Mammary epithelial cell (primary cell): ENCODE results near the gene STXBP1.

Source experiments
- EZH2 ChIP-seq: IDR thresholded peaks from 2 replicates; pipeline ENCODE4 v1.6.1; 2012; ENCODE audit warnings: low read length, inconsistent platforms, borderline replicate concordance
- TF ChIP-seq, protein P1 (sequence below), 2 donors: IDR thresholded peaks in 1 of 2; conservative IDR thresholded peaks in 1 of 2; 2 replicates each; pipeline ENCODE4 v1.5.1; 2011 to 2012; ENCODE audit warnings: inconsistent platforms in 2 of 2, low read length in 2 of 2, mild to moderate bottlenecking in 2 of 2, control low read depth in 1 of 2, low read depth in 1 of 2; ENCODE audit not compliant: insufficient read depth in 1 of 2; ENCODE audit errors: extremely low read depth in 1 of 2

DNA sequence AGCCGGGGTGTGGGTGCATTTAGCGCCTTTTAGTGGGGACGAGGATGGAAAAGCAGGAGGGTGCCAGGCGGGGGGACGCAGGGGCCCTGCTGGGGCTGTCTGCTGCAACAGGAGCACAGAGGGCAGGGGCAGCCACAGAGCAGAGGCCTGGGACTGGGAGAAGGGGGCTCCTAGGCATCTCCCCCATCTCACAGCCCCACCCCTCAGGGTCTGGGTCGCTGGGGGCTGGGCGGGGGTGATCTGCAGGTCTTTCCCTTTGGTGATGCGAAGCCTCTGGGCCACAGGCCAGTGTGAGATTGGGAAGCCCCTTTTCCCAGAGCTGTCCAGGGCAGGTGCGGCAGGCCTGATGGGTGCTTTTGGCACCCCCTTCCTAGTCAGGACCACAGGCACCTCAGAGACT, 118.2 kb downstream of the STXBP1 start:
- TF ChIP-seq, protein P1, sequence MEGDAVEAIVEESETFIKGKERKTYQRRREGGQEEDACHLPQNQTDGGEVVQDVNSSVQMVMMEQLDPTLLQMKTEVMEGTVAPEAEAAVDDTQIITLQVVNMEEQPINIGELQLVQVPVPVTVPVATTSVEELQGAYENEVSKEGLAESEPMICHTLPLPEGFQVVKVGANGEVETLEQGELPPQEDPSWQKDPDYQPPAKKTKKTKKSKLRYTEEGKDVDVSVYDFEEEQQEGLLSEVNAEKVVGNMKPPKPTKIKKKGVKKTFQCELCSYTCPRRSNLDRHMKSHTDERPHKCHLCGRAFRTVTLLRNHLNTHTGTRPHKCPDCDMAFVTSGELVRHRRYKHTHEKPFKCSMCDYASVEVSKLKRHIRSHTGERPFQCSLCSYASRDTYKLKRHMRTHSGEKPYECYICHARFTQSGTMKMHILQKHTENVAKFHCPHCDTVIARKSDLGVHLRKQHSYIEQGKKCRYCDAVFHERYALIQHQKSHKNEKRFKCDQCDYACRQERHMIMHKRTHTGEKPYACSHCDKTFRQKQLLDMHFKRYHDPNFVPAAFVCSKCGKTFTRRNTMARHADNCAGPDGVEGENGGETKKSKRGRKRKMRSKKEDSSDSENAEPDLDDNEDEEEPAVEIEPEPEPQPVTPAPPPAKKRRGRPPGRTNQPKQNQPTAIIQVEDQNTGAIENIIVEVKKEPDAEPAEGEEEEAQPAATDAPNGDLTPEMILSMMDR (conservative IDR thresholded peaks at IDR 0.05 in 1 of 2, IDR thresholded peaks at IDR 0.05 in 1 of 2; ENCODE audit: extremely low read depth in 1 of 2, insufficient read depth in 1 of 2, low read depth in 1 of 2, low read length in 2 of 2) = no peak
- TF ChIP-seq EZH2 = no peak
